KMS-11 (cell line): ENCODE measurements around the gene ULK4.
A peak's percentile ranks its signal among the peaks of the same experiment; 100 is the strongest.
"Not testable (repeated sequence)": the region's sequence is repeated elsewhere in the genome, so short reads cannot be mapped to it uniquely, and the experiment has no call there.

Source experiments
- H2AFZ ChIP-seq: fragments of 200-600 bp; sonication (generic); 2 replicates; pipeline ENCODE4 v1.6.1; 2016; ENCODE audit warnings: antibody characterized with exemption, mixed run types, low read depth
- H3K27ac ChIP-seq: fragments of 200-600 bp; sonication (generic); 2 replicates; pipeline ENCODE4 v1.6.1; 2016; ENCODE audit warnings: mild to moderate bottlenecking, mixed run types
- H3K27me3 ChIP-seq: fragments of 200-600 bp; sonication (generic); 2 replicates; pipeline ENCODE4 v1.6.1; 2017; ENCODE audit warnings: mild to moderate bottlenecking, low read depth, mixed run types, moderate library complexity; ENCODE audit not compliant: insufficient read depth
- H3K36me3 ChIP-seq: fragments of 200-600 bp; sonication (generic); 2 replicates; pipeline ENCODE4 v1.6.1; 2017; ENCODE audit warnings: mild to moderate bottlenecking, mixed run types; ENCODE audit not compliant: insufficient read depth
- H3K4me1 ChIP-seq: fragments of 200-600 bp; sonication (generic); 2 replicates; pipeline ENCODE4 v1.6.1; 2016; ENCODE audit warnings: mild to moderate bottlenecking, low read depth, mixed run types; ENCODE audit not compliant: poor library complexity, severe bottlenecking
- H3K4me2 ChIP-seq: fragments of 200-600 bp; sonication (generic); 2 replicates; pipeline ENCODE4 v1.7.0; 2016; ENCODE audit warnings: mild to moderate bottlenecking, mixed run types
- H3K4me3 ChIP-seq: fragments of 200-600 bp; sonication (generic); IDR thresholded peaks from 2 replicates; pipeline ENCODE4 v1.6.1; 2017; ENCODE audit warnings: low read depth, low read length, mixed read lengths; ENCODE audit not compliant: insufficient read depth
- H3K79me2 ChIP-seq: fragments of 200-600 bp; sonication (generic); 2 replicates; pipeline ENCODE4 v1.6.1; 2016; ENCODE audit warnings: low read depth, mixed run types; ENCODE audit not compliant: insufficient read depth
- H3K9ac ChIP-seq: fragments of 200-600 bp; sonication (generic); 2 replicates; pipeline ENCODE4 v1.6.1; 2016; ENCODE audit warnings: mild to moderate bottlenecking, mixed run types
- H4K20me1 ChIP-seq: fragments of 200-600 bp; sonication (generic); 2 replicates; pipeline ENCODE4 v1.6.1; 2016; ENCODE audit warnings: mild to moderate bottlenecking, mixed run types; ENCODE audit not compliant: insufficient read depth
- CTCF ChIP-seq: fragments of 200-600 bp; sonication (generic); conservative IDR thresholded peaks from 2 replicates; pipeline ENCODE4 v1.6.1; 2017; ENCODE audit warnings: low read depth, mild to moderate bottlenecking, antibody characterized with exemption, low read length, moderate library complexity, mixed read lengths

ULK4 gene

DNA sequence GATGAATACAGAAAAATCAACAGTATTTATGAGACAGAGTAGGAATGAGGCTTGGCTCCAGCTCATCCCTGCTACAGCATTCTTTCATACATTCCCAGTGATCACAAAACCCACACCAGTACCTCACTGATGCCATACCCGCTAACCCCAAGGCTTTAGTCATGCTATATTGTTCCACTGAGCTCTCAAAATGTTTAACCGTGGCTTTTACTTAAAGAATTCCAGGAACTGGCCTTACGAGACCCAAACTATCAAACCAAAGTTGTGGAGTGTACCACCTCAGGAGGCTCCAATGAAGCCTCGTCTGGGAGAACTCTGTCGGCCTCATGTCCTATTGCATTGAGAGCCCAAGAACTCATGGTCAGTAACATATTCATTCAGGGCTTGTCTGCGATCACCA lies 278.9 kb downstream of the ULK4 start:
- H3K4me1 ChIP-seq: peaks cover 34% of the 10 kb centered on the region
- H3K4me2 ChIP-seq: no peak overlapping the region
- no peak for TF ChIP-seq CTCF
- no peaks in the 10 kb centered on the region for H3K27me3 ChIP-seq
- H2AFZ ChIP-seq: no peak overlapping the region
- H3K27ac ChIP-seq: no peak overlapping the region
- no peaks in the 10 kb centered on the region for H3K36me3 ChIP-seq
- H3K79me2 ChIP-seq: no peaks in the 10 kb centered on the region
- H3K9ac ChIP-seq: no peak overlapping the region
- no peaks in the 10 kb centered on the region for H4K20me1 ChIP-seq
- H3K4me3 ChIP-seq: no peak overlapping the region

DNA sequence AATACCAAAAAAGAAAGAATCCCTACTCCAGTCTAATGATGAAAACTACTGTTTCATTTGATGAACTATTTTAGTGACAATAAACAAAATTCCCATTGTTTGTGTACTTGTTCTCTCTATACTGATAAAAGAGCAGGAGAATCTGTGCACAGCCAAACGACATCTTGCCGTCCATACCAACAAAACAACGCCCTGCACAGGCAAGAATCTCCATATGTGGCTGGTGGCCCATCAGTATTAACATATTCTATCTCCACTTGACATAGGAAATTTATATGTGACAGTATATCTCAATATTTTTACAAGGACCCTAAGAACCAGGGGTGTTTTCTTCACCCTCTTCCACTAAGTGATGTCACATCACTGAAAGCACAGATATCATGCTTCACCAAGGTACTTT lies 279.5 kb downstream of the ULK4 start:
- no peak overlapping the region for H3K4me3 ChIP-seq
- no peaks in the 10 kb centered on the region for H4K20me1 ChIP-seq
- no peak overlapping the region for H3K9ac ChIP-seq
- no peaks in the 10 kb centered on the region for H3K36me3 ChIP-seq
- peaks cover 34% of the 10 kb centered on the region for H3K4me1 ChIP-seq
- no peaks in the 10 kb centered on the region for H3K27me3 ChIP-seq
- no peak overlapping the region for H2AFZ ChIP-seq
- no peaks in the 10 kb centered on the region for H3K79me2 ChIP-seq
- no peak overlapping the region for H3K27ac ChIP-seq
- peak overlapping the region; percentile 75; the same call in 1 of the 2 replicates for H3K4me2 ChIP-seq
- TF ChIP-seq CTCF: no peak

DNA sequence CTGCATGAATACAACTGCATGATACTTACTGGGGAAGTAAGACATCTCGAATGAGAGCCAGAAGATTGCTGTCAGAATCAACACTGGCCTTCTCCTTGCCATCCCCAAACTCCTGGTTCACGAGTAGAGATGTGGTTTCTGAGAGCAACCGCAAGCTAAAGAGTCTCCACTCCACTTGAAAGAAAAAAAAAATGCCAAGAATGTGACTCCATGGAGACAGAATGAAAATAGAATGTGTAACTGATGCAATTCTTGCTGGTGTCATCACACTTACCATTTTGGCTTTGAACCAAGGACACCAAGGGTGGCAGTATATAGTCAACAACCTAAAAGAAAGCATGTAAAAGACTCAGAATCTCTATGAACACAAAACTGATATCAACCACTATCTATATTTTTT lies 280.4 kb downstream of the ULK4 start:
- Histone ChIP-seq H4K20me1 (no peaks in the 10 kb centered on the region), H3K79me2 (no peaks in the 10 kb centered on the region), H3K4me1 (peaks cover 34% of the 10 kb centered on the region), H3K27ac (peak overlapping the region; percentile 54), H3K27me3 (no peaks in the 10 kb centered on the region), H3K36me3 (no peaks in the 10 kb centered on the region), H2AFZ (peak overlapping the region; percentile 20), H3K9ac (peak overlapping the region; percentile 14; the same call in 1 of the 2 replicates), H3K4me3 (no peak overlapping the region), H3K4me2 (peak overlapping the region; percentile 75)
- no peak for TF ChIP-seq CTCF

DNA sequence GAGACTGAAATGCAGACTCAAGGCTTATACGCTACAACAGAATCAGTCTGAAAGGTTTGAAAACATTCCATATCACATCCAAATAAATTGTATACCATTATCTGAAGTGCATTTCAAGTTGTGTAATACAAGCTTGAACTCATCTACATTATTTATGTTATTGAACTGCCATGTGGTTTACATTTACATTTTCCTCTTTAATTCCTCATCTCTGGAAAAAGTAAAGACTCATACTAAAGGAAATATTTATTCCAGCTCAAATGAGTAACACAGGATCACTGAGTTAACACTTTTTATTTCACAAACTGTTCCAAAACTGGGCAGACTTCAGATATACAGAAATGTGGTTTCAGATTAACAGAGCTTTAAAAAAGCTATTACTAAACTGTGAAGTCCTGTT lies 282.5 kb downstream of the ULK4 start:
- TF ChIP-seq CTCF: no peak
- Histone ChIP-seq H3K27me3 (no peaks in the 10 kb centered on the region), H3K79me2 (no peaks in the 10 kb centered on the region), H4K20me1 (no peaks in the 10 kb centered on the region), H3K4me1 (peaks cover 34% of the 10 kb centered on the region), H3K36me3 (no peaks in the 10 kb centered on the region), H3K27ac (no peak overlapping the region), H3K9ac (no peak overlapping the region), H2AFZ (no peak overlapping the region), H3K4me2 (no peak overlapping the region), H3K4me3 (no peak overlapping the region)

GRCh38 chr3:41675102-41675501 lies 286.8 kb downstream of the ULK4 start:
- H3K9ac ChIP-seq, H3K4me3 ChIP-seq, H3K79me2 ChIP-seq, H3K27me3 ChIP-seq, H2AFZ ChIP-seq, H3K4me2 ChIP-seq, H3K36me3 ChIP-seq, H3K27ac ChIP-seq, H4K20me1 ChIP-seq: not testable (repeated sequence)
- peaks cover 10% of the 10 kb centered on the region for H3K4me1 ChIP-seq
